NCI-H82 treated with DMSO at 0.1 percent for 48 hours (cell line): Measurements from ENCODE around the gene HSPBAP1.
"Not testable (repeated sequence)": the region's sequence is repeated elsewhere in the genome, so short reads cannot be mapped to it uniquely, and the experiment has no call there.

Source experiments
- DNase-seq: peaks from one replicate; lab custom pipeline; 2025; ENCODE audit not compliant: unreplicated experiment; lab: John Stamatoyannopoulos, UW

Gene HSPBAP1

GRCh38 chr3:122743581-122744120 is 50.0 kb downstream of the HSPBAP1 start:
- DNase-seq = no peak

- DNase-seq = no peak
These were observed 51.4 kb downstream of the HSPBAP1 start for GRCh38 chr3:122742234-122742633.

DNA sequence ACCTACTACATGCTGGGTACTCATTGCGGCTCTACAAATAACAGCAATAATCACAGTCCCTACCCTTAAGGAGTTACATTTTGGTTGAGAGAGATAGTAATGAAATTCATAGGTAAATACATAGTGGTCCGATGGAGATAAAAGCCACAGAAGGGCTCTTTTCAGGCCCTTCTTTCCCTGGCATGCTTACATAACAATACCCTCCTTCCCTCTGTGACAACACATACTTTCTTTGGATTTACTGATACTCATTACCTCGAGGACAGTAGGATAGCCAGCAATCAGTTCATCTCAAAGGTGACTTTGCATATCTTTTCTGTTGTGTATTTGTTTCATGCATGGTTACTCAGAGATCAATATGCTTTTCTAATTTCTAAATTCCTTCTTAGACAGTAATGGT is 54.5 kb downstream of the HSPBAP1 start:
- DNase-seq = no peak

GRCh38 chr3:122732682-122733525 is 60.7 kb downstream of the HSPBAP1 start:
- not testable (repeated sequence) for DNase-seq

DNA sequence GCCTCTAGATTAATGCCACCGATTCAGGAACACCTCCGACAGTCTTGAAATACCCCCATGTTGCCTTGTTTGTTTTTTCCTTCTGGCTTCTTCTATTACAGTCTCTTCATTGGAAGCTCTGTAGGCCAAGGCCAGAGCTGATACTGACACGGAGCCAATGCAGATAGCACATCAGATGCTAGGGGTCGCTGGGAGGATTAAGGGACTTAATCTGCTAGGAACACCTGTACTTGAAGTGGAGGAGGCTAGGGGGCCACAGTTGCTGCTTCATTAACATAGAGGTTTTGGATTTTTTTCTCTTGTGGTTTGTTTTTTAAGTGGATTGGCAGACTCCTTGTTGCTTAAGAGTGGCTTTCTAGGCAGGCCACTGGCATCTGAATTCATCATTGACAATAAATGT is 63.4 kb downstream of the HSPBAP1 start:
- peak; percentile 84 for DNase-seq

GRCh38 chr3:122728756-122729514 is 64.7 kb downstream of the HSPBAP1 start:
- DNase-seq = no peak

GRCh38 chr3:122728186-122728585 is 65.4 kb downstream of the HSPBAP1 start:
- no peak for DNase-seq

- DNase-seq = no peak
These were observed 65.9 kb downstream of the HSPBAP1 start for GRCh38 chr3:122727766-122728165.

- no peak for DNase-seq
These were observed 66.3 kb downstream of the HSPBAP1 start for GRCh38 chr3:122727294-122727693.

DNA sequence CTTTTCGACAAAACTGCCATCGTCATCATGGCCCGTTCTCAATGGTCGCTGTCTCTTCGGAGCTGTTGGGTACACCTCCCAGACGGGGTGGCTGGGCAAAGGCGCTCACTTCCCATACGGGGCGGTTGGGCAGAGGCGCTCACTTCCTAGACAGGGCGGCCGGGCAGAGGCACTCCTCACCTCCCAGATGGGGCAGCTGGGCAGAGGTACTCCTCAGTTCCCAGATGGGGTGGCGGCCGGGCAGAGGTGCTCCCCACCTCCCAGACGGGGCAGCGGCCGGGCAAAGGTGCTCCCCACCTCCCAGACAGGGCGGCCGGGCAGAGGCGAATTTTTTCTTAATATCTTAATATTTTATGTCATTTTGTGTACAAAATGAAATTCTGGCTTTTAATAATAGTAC is 68.5 kb downstream of the HSPBAP1 start:
- DNase-seq = no peak

- no peak for DNase-seq
These were observed 74.2 kb downstream of the HSPBAP1 start for GRCh38 chr3:122719273-122719921.

DNA sequence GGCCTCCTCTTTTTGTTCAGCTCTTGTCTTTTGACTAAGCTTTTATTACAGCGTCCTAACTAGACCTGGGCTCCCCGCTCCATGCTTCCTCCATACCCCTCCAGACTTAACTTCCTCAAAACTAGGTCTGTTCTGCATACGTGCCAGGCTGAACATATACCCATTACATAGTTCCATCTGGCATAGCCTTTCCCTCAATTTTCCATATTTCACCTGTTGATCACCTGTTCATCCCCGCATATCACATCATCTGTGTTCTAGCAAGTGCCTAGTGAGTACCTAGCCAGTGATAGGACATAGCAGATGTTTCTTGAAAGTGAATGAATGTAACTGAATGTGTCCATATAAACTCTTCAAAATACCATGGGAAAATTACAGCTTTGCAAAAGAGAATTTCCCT is 77.0 kb downstream of the HSPBAP1 start:
- no peak for DNase-seq

- no peak for DNase-seq
These were observed 79.4 kb downstream of the HSPBAP1 start for GRCh38 chr3:122714273-122714672.

DNA sequence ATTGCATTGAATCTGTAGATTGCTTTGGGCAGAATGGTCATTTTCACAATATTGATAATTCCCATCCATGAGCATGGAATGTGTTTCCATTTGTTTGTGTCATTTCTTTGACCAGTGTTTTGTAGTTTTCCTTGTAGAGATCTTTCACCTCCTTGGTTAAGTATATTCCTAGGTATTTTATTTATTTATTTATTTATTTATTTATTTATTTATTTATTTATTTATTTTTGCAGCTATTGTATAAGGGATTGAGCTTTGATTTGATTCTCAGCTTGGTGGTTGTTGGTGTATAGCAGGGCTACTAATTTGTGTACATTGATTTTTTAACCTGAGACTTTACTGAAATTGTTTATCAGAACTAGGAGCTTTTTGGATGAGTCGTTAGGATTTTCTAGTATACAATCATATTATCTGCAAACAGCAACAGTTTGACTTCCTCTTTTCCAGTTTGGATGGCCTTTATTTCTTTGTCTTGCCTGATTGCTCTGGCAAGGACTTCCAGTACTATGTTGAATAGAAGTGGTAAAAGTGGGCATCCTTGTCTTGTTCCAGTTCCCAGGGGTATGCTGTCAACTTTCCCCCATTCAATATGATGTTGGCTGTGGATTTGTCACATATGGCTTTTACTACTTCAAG is 82.9 kb downstream of the HSPBAP1 start:
- DNase-seq = not testable (repeated sequence)

DNA sequence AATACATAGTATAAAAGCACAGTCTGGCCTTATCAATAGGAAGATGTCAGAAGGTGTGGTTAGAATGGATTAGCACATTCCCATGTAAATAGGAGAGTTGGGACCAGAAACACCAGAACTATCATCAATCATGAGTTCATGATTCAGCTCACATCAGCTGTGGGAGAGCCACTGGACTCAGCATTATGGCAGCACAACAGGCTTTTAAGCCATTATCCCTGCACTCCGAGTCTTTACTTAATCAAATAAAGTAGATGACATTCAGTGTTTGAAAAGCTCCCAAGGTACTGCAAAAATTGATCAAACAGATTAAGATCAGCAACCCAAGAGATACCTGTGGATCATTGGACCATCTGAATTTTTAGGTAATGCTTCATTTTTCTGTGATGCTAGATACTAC is 88.3 kb downstream of the HSPBAP1 start:
- peak; percentile 34 for DNase-seq

GRCh38 chr3:122700193-122700592 is 93.4 kb downstream of the HSPBAP1 start:
- no peak for DNase-seq

- DNase-seq = no peak
These were observed 95.5 kb downstream of the HSPBAP1 start for GRCh38 chr3:122697952-122698620.

GRCh38 chr3:122695927-122696561 is 97.6 kb downstream of the HSPBAP1 start:
- no peak for DNase-seq

GRCh38 chr3:122694966-122695365 is 98.7 kb downstream of the HSPBAP1 start:
- DNase-seq = no peak

DNA sequence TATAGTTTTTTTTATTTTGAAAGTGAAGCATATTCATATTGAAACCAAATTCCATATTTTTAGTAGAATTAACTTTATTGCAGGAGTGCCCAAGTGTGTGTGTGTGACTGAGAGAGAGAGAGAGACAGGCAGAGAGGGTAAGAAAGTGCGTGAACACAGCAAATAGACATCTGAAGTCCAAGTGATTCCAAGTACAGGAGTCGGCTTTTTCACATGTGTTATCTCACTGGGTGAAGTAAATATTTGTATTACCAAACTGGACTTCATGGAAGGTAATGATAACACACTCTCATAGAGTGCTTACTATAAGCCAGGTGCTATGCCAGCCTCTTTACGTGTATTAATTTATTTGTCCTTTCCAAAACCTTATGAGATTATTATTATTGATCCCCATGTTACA is 101.0 kb downstream of the HSPBAP1 start:
- DNase-seq = no peak
